Hepatocyte (in vitro differentiated cells): Measurements from ENCODE around the gene RETN.

Source experiments
- CTCF ChIP-seq: fragments of 200-600 bp; sonication (generic); IDR thresholded peaks from 2 replicates; pipeline ENCODE4 v1.5.1; 2016; ENCODE audit warnings: antibody characterized with exemption, mild to moderate bottlenecking; ENCODE audit not compliant: poor library complexity
- EZH2 ChIP-seq: fragments of 200-600 bp; sonication (generic); IDR thresholded peaks from 2 replicates; pipeline ENCODE4 v1.6.1; 2016; ENCODE audit warnings: antibody characterized with exemption, mild to moderate bottlenecking, borderline replicate concordance
- EZH2phosphoT487 ChIP-seq: fragments of 200-600 bp; sonication (generic); IDR thresholded peaks from one replicate; pipeline ENCODE4 v1.6.1; 2018; ENCODE audit warnings: antibody characterized with exemption, mild to moderate bottlenecking, low read depth, moderate library complexity; ENCODE audit not compliant: unreplicated experiment, severe bottlenecking

- no peak for TF ChIP-seq CTCF
- TF ChIP-seq EZH2, result no peak
- no peak for TF ChIP-seq EZH2phosphoT487
These were observed 30.2 kb downstream of the RETN start for GRCh38 chr19:7699003-7699402.
